NCI-H510A (cell line): Measurements from ENCODE around the gene LRFN2.
A peak's percentile ranks its signal among the peaks of the same experiment; 100 is the strongest.

Source experiments
- DNase-seq: peaks from one replicate; lab custom pipeline; 2025; lab: John Stamatoyannopoulos, UW

LRFN2 gene

GRCh38 chr6:40399888-40400457, 187.2 kb downstream of the LRFN2 start:
- no peak for DNase-seq

GRCh38 chr6:40398810-40399477, 188.2 kb downstream of the LRFN2 start:
- DNase-seq: peak; percentile 31

- DNase-seq: no peak
Measured at GRCh38 chr6:40398034-40398691, 189.0 kb downstream of the LRFN2 start.

GRCh38 chr6:40397287-40398033, 189.7 kb downstream of the LRFN2 start:
- no peak for DNase-seq

DNA sequence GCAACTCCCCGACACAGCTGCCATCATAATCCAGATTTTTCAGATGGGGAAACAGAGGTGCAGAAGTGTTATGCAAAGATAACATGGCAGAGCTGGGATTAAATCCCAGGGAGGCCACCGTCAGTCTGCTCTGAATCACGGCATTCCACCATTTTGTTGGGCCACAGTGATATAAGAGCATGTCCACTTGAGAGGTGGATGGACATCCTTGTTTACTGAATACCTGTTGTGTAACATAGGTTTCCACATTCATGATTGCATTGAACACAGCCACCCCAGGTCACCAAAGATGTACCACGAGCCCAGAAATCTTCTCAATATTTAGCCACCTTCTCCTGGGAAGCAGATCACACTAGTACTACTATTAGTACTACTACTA, 191.5 kb downstream of the LRFN2 start:
- no peak for DNase-seq

GRCh38 chr6:40395066-40395697, 192.0 kb downstream of the LRFN2 start:
- DNase-seq: peak; percentile 97

- DNase-seq: no peak
Measured at GRCh38 chr6:40394381-40394780, 192.8 kb downstream of the LRFN2 start.

DNA sequence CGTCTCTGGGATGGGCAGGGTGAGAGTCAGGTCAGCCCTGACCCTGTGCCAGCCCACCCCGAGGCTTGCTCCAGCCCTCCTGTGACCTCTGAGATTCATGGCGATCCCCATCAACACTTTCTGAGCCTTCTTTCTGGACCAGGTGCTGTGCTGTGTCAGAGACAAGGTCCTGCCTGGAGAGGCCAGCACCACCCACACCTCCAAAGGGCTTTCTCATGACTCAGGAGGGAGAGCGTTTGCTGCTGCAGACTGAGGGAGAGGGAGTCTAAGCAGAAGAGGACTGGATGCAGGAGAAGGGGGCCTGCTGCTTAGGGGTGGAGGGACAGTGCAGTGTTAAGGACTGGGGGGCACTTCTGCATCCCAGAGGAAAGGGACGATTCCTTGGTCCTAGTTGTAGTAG, 193.5 kb downstream of the LRFN2 start:
- no peak for DNase-seq

DNA sequence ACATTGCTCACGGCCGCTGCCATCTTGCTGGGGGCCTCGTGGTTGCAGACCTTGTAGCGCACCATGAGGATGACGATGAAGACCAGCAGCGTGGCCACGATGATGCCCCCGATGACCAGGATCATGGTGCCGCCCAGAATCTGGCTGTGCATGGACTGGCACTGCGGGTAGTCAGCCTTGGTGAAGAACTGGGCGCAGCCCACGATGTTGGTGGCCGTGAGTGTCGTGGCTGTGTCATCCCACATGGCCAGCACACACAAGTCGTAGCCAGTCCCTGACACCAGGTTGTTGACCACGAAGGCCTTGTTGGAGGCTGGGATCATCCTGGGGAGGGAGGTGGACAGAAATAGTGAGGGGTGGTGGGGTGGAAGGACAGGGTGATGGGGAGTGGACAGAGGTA, 194.6 kb downstream of the LRFN2 start:
- no peak for DNase-seq

- no peak for DNase-seq
Measured at GRCh38 chr6:40391851-40392517, 195.2 kb downstream of the LRFN2 start.

- no peak for DNase-seq
Measured at GRCh38 chr6:40391086-40391485, 196.1 kb downstream of the LRFN2 start.

DNA sequence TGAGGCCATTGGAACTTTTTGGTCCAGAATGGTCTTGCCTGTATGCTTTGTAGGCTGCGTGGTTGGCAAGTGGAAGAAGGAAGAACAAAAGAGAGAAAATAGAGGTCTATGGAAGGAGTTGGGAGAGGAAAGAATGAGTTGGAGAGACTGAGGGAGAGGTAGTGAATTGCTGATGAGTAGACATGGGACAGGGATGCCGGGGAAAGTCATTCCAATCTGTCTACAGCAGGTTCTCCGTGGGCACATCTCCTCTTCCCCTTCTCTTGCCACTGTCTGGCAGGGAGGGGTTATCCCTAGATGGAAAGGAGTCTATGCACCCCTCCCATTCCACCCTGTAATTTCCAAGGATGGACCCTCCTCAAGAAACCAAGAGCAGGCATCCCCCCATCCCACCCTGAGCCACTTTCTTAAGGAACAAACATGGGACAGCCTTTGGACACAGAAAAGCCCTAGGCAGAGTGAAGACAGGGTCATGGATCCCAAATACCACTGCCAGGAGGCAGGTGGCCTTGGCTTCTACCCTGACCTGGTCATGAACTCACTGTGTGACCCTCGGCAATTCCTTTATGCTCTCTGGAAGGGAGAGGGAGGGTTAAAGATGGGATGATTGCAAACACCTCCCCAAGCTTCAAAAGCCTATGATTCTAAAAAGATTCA, 196.9 kb downstream of the LRFN2 start:
- no peak for DNase-seq

DNA sequence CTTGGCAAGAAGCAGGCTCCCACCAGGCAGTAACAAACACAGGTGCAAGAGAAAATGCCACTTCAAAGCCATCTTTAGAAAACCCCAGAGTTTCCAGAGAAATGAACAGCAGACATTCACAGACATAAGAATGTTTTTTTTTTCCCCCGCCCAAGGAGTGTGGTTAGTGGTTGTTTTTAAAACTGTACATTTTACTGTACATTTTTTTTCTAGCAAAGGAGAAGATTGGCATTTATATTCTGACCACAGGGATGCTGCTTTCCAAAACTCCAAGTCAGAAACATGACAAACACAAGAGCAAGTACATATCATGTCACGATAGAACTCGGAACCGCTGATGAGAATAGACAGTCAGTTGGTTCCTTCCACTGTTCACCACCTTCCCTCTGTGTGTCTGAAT, 197.9 kb downstream of the LRFN2 start:
- DNase-seq: no peak

DNA sequence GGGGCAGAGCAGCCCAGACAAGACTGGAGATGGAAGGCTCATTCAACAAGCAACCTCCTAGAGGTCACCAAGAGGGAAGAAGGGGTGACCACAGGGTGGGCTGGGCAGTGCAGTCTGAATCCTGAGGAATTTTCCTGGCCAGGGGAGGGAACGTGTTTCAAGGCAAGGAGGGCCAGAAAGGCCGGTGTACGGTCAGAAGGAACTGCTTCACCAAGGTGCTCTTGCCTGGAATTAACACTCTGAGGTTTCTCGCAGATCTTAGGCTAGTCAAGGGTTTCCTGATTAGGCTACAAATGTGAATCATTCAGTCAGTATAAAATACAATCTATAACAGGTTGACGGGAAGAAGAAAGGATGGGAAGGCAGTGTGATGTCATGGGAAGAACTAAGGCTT, 199.3 kb downstream of the LRFN2 start:
- no peak for DNase-seq

DNA sequence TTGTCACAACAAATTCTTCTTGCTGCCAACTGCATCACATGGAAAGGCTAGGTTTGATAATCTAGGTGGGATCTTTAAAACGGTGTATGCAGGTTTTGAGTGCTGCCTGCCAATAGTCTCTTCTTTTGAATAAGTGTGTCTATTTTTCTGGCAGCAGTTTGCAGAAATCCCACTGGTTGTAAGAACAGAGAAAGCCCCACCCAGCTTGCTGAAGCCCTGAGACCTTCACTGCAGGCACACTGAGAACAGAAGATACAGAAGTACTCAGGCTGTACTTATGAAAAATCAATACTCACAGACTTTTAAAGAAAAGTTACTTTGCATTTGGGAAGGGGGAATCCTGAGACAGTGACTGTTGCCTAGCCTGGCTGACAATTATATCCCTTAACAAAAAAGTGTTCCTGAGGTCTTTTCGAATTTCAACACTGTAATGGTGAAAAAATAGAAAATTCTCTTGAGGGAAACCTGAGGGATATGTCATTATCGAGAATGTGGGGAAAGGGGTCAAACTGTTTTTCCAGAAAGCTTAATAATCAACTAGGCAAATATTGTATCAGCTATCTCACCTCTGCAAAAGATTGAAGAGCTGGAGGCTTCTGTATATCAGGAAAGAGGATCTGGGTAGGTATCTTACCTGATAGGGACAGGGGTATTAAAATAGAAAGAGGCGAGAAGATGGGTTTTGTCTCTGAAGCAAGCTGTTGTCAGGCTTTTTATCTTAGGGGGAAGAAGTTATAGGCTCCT, 199.9 kb downstream of the LRFN2 start:
- no peak for DNase-seq

GRCh38 chr6:40386200-40386599, 201.0 kb downstream of the LRFN2 start:
- no peak for DNase-seq

DNA sequence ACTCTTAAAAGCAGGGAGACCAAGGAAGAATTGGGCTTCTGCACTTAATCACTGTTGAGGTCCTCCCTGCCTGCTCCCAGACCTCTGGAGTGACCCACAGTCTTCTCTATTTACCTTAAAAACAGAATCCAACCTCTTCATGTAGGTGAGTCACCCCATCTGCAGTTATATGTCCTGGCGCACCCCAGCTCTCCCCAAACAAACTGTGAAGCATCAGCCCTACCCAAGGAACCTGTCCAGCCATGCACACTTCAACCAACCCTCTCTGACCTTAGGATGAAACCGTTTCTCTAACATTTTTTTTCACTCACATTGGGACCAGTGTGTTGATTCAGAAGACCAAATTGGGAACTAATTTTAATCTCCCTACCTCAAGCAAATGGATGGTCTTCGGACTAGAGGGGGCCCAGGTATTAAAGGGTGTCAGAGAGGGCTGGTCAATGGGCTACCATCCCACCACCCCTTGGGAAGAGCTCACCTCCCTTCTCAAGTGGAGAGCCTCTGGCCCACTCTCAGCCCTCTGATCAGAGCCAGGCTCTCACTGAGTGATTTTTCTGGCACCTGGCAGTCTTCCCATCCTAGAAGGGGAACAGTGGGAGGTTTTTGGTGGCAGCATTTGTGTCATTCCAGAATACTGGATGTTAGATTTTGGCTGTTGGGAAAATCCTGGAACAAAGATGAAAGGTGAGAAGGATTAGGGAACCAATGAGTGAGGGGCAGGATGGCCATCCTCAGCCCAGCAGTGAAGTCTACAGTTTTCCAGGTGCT, 203.6 kb downstream of the LRFN2 start:
- no peak for DNase-seq

DNA sequence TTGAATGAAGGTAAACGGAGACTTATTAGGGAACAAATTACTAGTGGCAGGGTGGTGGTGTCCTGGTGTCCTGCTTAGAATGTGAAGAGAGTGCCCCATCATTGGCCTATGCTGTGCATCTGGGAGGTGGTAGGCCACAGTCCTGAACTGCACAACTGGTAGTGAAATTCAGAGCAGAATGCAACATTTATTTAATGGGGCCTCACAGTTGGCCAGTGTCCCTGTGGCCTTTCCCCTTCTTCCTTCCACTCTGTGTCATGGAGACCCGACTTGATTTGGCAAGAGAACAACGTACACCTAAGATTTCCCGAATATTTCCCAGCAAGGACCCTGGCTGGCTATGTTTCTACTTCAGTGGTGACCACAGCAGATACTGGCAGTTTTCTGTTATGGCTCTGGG, 206.9 kb downstream of the LRFN2 start:
- no peak for DNase-seq

DNA sequence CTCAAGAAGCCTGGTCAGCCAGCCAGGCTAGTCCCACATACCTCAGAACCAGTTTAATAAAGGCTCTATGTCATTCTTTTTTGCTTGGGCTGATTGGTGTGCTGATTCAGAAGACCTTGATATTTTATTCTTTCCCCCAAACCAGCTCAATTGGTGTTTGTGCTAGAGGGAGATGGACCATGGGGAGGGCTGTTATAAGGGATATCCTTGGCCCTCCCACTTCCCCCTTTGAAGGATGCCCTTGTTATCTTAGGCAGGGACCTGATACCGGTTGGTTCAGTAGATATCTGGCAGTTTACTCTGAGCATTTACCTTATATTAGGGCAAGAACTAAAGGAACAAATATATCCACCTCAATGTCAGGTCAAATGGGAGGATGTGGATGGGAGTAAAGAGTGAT, 207.4 kb downstream of the LRFN2 start:
- DNase-seq: no peak

GRCh38 chr6:40378725-40379074, 208.5 kb downstream of the LRFN2 start:
- no peak for DNase-seq
